SJSA1 (cell line): ENCODE data around the gene ANKRD30A. TPM values are rescaled to one million over a fixed set of nuclear protein-coding genes. Genes with fewer than 3 reads are reported as not detected.
"Not testable (repeated sequence)": the region's sequence is repeated elsewhere in the genome, so short reads cannot be mapped to it uniquely, and the experiment has no call there.

Experiments
- DNase-seq, 2 experiments: peaks; one replicate each; pipeline ENCODE4 v3.0.0-alpha.2; 2015 to 2020; ENCODE audit warnings: low spot score in 2 of 2, low read depth in 1 of 2
- H3K27ac ChIP-seq: fragments of 250-450 bp; sonication (Bioruptor Pico); 2 replicates; pipeline ENCODE4 v1.5.1; 2020; ENCODE audit warnings: mild to moderate bottlenecking, moderate library complexity
- H3K27me3 ChIP-seq: fragments of 250-450 bp; sonication (Bioruptor Pico); replicated peaks from 2 replicates; pipeline ENCODE4 v1.5.1; 2020; ENCODE audit warnings: mild to moderate bottlenecking, moderate library complexity
- H3K36me3 ChIP-seq: fragments of 250-450 bp; sonication (Bioruptor Pico); 2 replicates; pipeline ENCODE4 v1.5.1; 2020; ENCODE audit warnings: mild to moderate bottlenecking
- H3K4me1 ChIP-seq: fragments of 250-450 bp; sonication (Bioruptor Pico); replicated peaks from 2 replicates; pipeline ENCODE4 v1.6.1; 2021; ENCODE audit warnings: mild to moderate bottlenecking
- H3K4me3 ChIP-seq: fragments of 250-450 bp; sonication (Bioruptor Pico); 2 replicates; pipeline ENCODE4 v1.5.1; 2020; ENCODE audit warnings: mild to moderate bottlenecking
- H3K9me3 ChIP-seq: fragments of 250-450 bp; sonication (Bioruptor Pico); replicated peaks from 2 replicates; pipeline ENCODE4 v1.5.1; 2020; ENCODE audit warnings: mild to moderate bottlenecking
- total RNA-seq: library from RNA; depleted of rRNA; stranded (reverse); fragments of >200 nt; shearing (Covaris generic); gene quantifications from 2 replicates; pipeline ENCODE4 v1.2.3, GENCODE V29; 2014; rRNA removed

The ANKRD30A gene
- not detected in 2 replicates for total RNA-seq

- Histone ChIP-seq H3K4me3 (no peak within 1 kb of the TSS), H3K4me1 (no peaks in the 10 kb centered on the region), H3K27ac (no peak within 1 kb of the TSS), H3K9me3 (no peaks in the 10 kb centered on the region), H3K36me3 (no peaks in the 10 kb centered on the region), H3K27me3 (no peaks in the 10 kb centered on the region)
- no peak for DNase-seq
Measured at GRCh38 chr10:37125191-37125732, at the start of gene ANKRD30A. Gene ANKRD30A (plus strand): TSS chr10:37125598. CDS start chr10:37125788, 190 bp downstream.

- not testable (repeated sequence) for H3K36me3 ChIP-seq, H3K4me3 ChIP-seq, H3K9me3 ChIP-seq, H3K27me3 ChIP-seq, H3K27ac ChIP-seq, H3K4me1 ChIP-seq, DNase-seq
Measured at GRCh38 chr10:37076083-37076482, 49.3 kb upstream of the ANKRD30A start.

- H3K4me1 ChIP-seq, result no peaks in the 10 kb centered on the region
- H3K9me3 ChIP-seq, result no peaks in the 10 kb centered on the region
- no peaks in the 10 kb centered on the region for H3K36me3 ChIP-seq
- H3K27ac ChIP-seq, result no peak overlapping the region
- H3K4me3 ChIP-seq, result no peak overlapping the region
- H3K27me3 ChIP-seq, result no peaks in the 10 kb centered on the region
- DNase-seq, result no peak
Measured at GRCh38 chr10:37095792-37096573, 29.4 kb upstream of the ANKRD30A start.

GRCh38 chr10:37101261-37101660, 24.1 kb upstream of the ANKRD30A start:
- H3K4me3 ChIP-seq, result no peak overlapping the region
- no peaks in the 10 kb centered on the region for H3K36me3 ChIP-seq
- no peak overlapping the region for H3K27ac ChIP-seq
- H3K9me3 ChIP-seq, result no peaks in the 10 kb centered on the region
- no peaks in the 10 kb centered on the region for H3K4me1 ChIP-seq
- no peak for DNase-seq
- H3K27me3 ChIP-seq, result no peaks in the 10 kb centered on the region

GRCh38 chr10:37109000-37109399, 16.4 kb upstream of the ANKRD30A start:
- Histone ChIP-seq H3K27ac (no peak overlapping the region), H3K4me1 (no peaks in the 10 kb centered on the region), H3K4me3 (no peak overlapping the region), H3K9me3 (no peaks in the 10 kb centered on the region), H3K27me3 (no peaks in the 10 kb centered on the region), H3K36me3 (no peaks in the 10 kb centered on the region)
- no peak for DNase-seq

GRCh38 chr10:37124532-37124931, 866 bp upstream of the ANKRD30A start:
- Histone ChIP-seq H3K36me3 (no peaks in the 10 kb centered on the region), H3K27ac (no peak overlapping the region), H3K4me1 (no peaks in the 10 kb centered on the region), H3K9me3 (no peaks in the 10 kb centered on the region), H3K27me3 (no peaks in the 10 kb centered on the region), H3K4me3 (no peak overlapping the region)
- DNase-seq, result no peak

GRCh38 chr10:37125921-37126320, 523 bp downstream of the ANKRD30A start:
- no peak for DNase-seq
- no peaks in the 10 kb centered on the region for H3K9me3 ChIP-seq
- H3K27ac ChIP-seq, result no peak overlapping the region
- H3K36me3 ChIP-seq, result no peaks in the 10 kb centered on the region
- no peaks in the 10 kb centered on the region for H3K27me3 ChIP-seq
- H3K4me1 ChIP-seq, result no peaks in the 10 kb centered on the region
- no peak overlapping the region for H3K4me3 ChIP-seq

GRCh38 chr10:37146443-37146842, 21.0 kb downstream of the ANKRD30A start:
- H3K27ac ChIP-seq, result no peak overlapping the region
- no peaks in the 10 kb centered on the region for H3K27me3 ChIP-seq
- H3K4me1 ChIP-seq, result no peaks in the 10 kb centered on the region
- H3K9me3 ChIP-seq, result no peaks in the 10 kb centered on the region
- no peaks in the 10 kb centered on the region for H3K36me3 ChIP-seq
- no peak for DNase-seq
- H3K4me3 ChIP-seq, result no peak overlapping the region

- not testable (repeated sequence) for H3K4me1 ChIP-seq, H3K27ac ChIP-seq, H3K4me3 ChIP-seq, H3K27me3 ChIP-seq, H3K36me3 ChIP-seq, DNase-seq, H3K9me3 ChIP-seq
Measured at GRCh38 chr10:37162430-37162829, 37.0 kb downstream of the ANKRD30A start.

- not testable (repeated sequence) for DNase-seq, H3K4me1 ChIP-seq, H3K9me3 ChIP-seq, H3K27ac ChIP-seq, H3K27me3 ChIP-seq, H3K36me3 ChIP-seq, H3K4me3 ChIP-seq
Measured at GRCh38 chr10:37171945-37172344, 46.5 kb downstream of the ANKRD30A start.

- not testable (repeated sequence) for H3K36me3 ChIP-seq, H3K27ac ChIP-seq, DNase-seq, H3K4me1 ChIP-seq, H3K27me3 ChIP-seq, H3K9me3 ChIP-seq, H3K4me3 ChIP-seq
Measured at GRCh38 chr10:37178296-37178695, 52.9 kb downstream of the ANKRD30A start.

- H3K9me3 ChIP-seq, DNase-seq, H3K36me3 ChIP-seq, H3K27ac ChIP-seq, H3K4me1 ChIP-seq, H3K4me3 ChIP-seq, H3K27me3 ChIP-seq: not testable (repeated sequence)
Measured at GRCh38 chr10:37182719-37183118, 57.3 kb downstream of the ANKRD30A start.

- H3K4me1 ChIP-seq, result no peaks in the 10 kb centered on the region
- no peaks in the 10 kb centered on the region for H3K9me3 ChIP-seq
- H3K4me3 ChIP-seq, result no peak overlapping the region
- H3K27ac ChIP-seq, result no peak overlapping the region
- no peak for DNase-seq
- H3K36me3 ChIP-seq, result no peaks in the 10 kb centered on the region
- no peaks in the 10 kb centered on the region for H3K27me3 ChIP-seq
Measured at GRCh38 chr10:37206132-37206531, 80.7 kb downstream of the ANKRD30A start.

- no peaks in the 10 kb centered on the region for H3K9me3 ChIP-seq
- H3K4me1 ChIP-seq, result no peaks in the 10 kb centered on the region
- H3K27me3 ChIP-seq, result no peaks in the 10 kb centered on the region
- H3K36me3 ChIP-seq, result no peaks in the 10 kb centered on the region
- H3K27ac ChIP-seq, result no peak overlapping the region
- no peak overlapping the region for H3K4me3 ChIP-seq
- no peak for DNase-seq
Measured at GRCh38 chr10:37220866-37221265, 95.5 kb downstream of the ANKRD30A start.

GRCh38 chr10:37222046-37222445, 96.6 kb downstream of the ANKRD30A start:
- H3K4me3 ChIP-seq, result no peak overlapping the region
- no peaks in the 10 kb centered on the region for H3K4me1 ChIP-seq
- H3K27ac ChIP-seq, result no peak overlapping the region
- no peaks in the 10 kb centered on the region for H3K9me3 ChIP-seq
- H3K36me3 ChIP-seq, result no peaks in the 10 kb centered on the region
- H3K27me3 ChIP-seq, result no peaks in the 10 kb centered on the region
- no peak for DNase-seq
